PFSK-1 (cell line): Measurements from ENCODE around the gene CTAGE1.

Source experiments
- FOXP2 ChIP-seq: optimal IDR thresholded peaks from 2 replicates; pipeline ENCODE3; 2011; ENCODE audit warnings: borderline replicate concordance, control low read depth, inconsistent platforms; ENCODE audit not compliant: insufficient read depth; ENCODE audit errors: extremely low read length, extremely low read depth
- POLR2AphosphoS5 ChIP-seq: IDR thresholded peaks from 2 replicates; pipeline ENCODE4 v1.6.1; 2012; ENCODE audit warnings: low read depth, mild to moderate bottlenecking, control low read depth, low read length, moderate library complexity
- SIN3A ChIP-seq: IDR thresholded peaks from 2 replicates; pipeline ENCODE4 v1.6.1; 2012; ENCODE audit warnings: mild to moderate bottlenecking, low read length, moderate library complexity, borderline replicate concordance; ENCODE audit not compliant: insufficient read depth
- TAF1 ChIP-seq: IDR thresholded peaks from 2 replicates; pipeline ENCODE4 v1.6.1; 2012; ENCODE audit warnings: low read length, control low read depth, borderline replicate concordance; ENCODE audit not compliant: insufficient read depth
- TF ChIP-seq, protein P1 (sequence below), 2 experiments: IDR thresholded peaks; 2 replicates each; pipeline versions ENCODE4 v1.6.1 to v1.8.0; 2011 to 2012; ENCODE audit warnings: low read depth in 2 of 2, low read length in 2 of 2, control low read depth in 1 of 2, inconsistent platforms in 1 of 2, mild to moderate bottlenecking in 1 of 2, moderate library complexity in 1 of 2; ENCODE audit not compliant: insufficient read depth in 1 of 2

Gene CTAGE1

DNA sequence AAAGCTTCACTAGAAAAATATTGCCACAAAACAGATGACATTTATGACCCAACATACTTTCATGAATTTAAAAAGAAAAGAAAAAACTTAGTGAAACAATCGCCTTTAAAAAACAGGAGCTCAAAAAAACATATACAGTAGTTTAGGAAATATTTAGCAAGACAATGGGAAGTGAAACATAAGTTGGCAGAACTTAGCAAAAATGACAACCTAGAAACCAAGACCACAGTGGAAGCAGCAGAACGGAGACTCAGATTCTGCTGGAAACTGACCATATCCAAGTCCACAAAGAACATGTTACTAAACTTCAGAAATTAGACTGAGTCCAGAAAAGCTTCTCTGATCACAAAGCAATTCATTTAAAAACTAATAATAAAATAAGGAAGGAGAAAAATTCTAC lies 41.8 kb upstream of the CTAGE1 start:
- TF ChIP-seq POLR2AphosphoS5 (no peak), FOXP2 (no peak), SIN3A (no peak), TAF1 (no peak)
- TF ChIP-seq, protein P1, sequence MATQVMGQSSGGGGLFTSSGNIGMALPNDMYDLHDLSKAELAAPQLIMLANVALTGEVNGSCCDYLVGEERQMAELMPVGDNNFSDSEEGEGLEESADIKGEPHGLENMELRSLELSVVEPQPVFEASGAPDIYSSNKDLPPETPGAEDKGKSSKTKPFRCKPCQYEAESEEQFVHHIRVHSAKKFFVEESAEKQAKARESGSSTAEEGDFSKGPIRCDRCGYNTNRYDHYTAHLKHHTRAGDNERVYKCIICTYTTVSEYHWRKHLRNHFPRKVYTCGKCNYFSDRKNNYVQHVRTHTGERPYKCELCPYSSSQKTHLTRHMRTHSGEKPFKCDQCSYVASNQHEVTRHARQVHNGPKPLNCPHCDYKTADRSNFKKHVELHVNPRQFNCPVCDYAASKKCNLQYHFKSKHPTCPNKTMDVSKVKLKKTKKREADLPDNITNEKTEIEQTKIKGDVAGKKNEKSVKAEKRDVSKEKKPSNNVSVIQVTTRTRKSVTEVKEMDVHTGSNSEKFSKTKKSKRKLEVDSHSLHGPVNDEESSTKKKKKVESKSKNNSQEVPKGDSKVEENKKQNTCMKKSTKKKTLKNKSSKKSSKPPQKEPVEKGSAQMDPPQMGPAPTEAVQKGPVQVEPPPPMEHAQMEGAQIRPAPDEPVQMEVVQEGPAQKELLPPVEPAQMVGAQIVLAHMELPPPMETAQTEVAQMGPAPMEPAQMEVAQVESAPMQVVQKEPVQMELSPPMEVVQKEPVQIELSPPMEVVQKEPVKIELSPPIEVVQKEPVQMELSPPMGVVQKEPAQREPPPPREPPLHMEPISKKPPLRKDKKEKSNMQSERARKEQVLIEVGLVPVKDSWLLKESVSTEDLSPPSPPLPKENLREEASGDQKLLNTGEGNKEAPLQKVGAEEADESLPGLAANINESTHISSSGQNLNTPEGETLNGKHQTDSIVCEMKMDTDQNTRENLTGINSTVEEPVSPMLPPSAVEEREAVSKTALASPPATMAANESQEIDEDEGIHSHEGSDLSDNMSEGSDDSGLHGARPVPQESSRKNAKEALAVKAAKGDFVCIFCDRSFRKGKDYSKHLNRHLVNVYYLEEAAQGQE (IDR thresholded peaks at IDR 0.05; ENCODE audit: insufficient read depth in 1 of 2, low read depth in 2 of 2, low read length in 2 of 2): no peak

- TF ChIP-seq SIN3A: no peak
- TF ChIP-seq, protein P1 (IDR thresholded peaks at IDR 0.05; ENCODE audit: insufficient read depth in 1 of 2, low read depth in 2 of 2, low read length in 2 of 2): no peak
- TF ChIP-seq FOXP2: no peak
- no peak for TF ChIP-seq POLR2AphosphoS5
- TF ChIP-seq TAF1: no peak
Observed at GRCh38 chr18:22457524-22457923, 39.8 kb upstream of the CTAGE1 start.

- no peak for TF ChIP-seq POLR2AphosphoS5
- TF ChIP-seq FOXP2: no peak
- TF ChIP-seq, protein P1 (IDR thresholded peaks at IDR 0.05; ENCODE audit: insufficient read depth in 1 of 2, low read depth in 2 of 2, low read length in 2 of 2): no peak
- no peak for TF ChIP-seq SIN3A
- TF ChIP-seq TAF1: no peak
Observed at GRCh38 chr18:22456547-22456946, 38.8 kb upstream of the CTAGE1 start.

GRCh38 chr18:22456116-22456480 lies 38.4 kb upstream of the CTAGE1 start:
- TF ChIP-seq TAF1: no peak
- TF ChIP-seq SIN3A: no peak
- TF ChIP-seq FOXP2: no peak
- TF ChIP-seq POLR2AphosphoS5: no peak
- TF ChIP-seq, protein P1 (IDR thresholded peaks at IDR 0.05; ENCODE audit: insufficient read depth in 1 of 2, low read depth in 2 of 2, low read length in 2 of 2): no peak

- TF ChIP-seq SIN3A (no peak), TAF1 (no peak), FOXP2 (no peak), POLR2AphosphoS5 (no peak)
- TF ChIP-seq, protein P1 (IDR thresholded peaks at IDR 0.05; ENCODE audit: insufficient read depth in 1 of 2, low read depth in 2 of 2, low read length in 2 of 2): no peak
Observed at GRCh38 chr18:22455425-22456115, 37.9 kb upstream of the CTAGE1 start.
